GM19324 (cell line): ENCODE results near the gene OGFOD3.
"Not testable (repeated sequence)": the region's sequence is repeated elsewhere in the genome, so short reads cannot be mapped to it uniquely, and the experiment has no call there.

Source experiments
- ATAC-seq: cut with Tn5 transposase; IDR thresholded peaks from one replicate; pipeline ENCODE4 v1.9.1; 2021; ENCODE audit warnings: mild to moderate bottlenecking, moderate library complexity; ENCODE audit not compliant: unreplicated experiment, low FRiP score

Gene OGFOD3

GRCh38 chr17:82377924-82378740, 40.3 kb downstream of the OGFOD3 start:
- ATAC-seq: no peak

- ATAC-seq: not testable (repeated sequence)
Observed at GRCh38 chr17:82377294-82377693, 41.1 kb downstream of the OGFOD3 start.

DNA sequence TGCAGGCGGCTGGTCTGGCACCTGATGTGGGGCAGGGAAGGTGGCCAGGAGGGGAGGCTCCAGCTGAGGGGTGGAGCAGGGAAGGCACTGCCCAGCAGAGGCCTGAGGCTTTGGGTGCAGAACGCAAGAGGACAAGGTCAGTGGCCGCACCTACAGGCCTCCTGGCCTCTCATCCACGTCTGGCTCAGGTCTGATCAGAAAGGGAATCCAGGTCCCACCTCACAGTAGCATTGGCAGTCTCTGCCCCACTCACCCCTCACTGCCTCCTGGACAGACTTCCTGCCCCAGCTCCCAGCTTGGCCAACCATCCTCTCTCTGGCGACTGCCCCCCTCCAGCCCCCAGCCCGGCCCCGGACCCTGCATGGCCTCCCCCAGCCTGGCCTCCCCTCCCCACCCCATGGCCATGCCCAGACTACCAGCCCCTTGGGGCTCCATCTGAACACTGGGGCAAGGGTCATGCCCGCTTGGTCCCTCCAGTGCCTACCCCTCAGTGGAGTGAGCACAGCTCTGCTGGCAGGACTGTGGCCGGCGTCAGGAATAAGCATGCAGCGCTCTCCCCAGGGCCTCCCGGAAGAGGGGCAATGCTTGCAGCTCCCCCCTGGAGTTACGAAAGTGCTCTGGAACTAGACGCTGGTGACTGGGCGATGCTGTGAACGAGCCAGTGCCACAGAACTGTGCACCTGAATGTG, 42.2 kb downstream of the OGFOD3 start:
- no peak for ATAC-seq

DNA sequence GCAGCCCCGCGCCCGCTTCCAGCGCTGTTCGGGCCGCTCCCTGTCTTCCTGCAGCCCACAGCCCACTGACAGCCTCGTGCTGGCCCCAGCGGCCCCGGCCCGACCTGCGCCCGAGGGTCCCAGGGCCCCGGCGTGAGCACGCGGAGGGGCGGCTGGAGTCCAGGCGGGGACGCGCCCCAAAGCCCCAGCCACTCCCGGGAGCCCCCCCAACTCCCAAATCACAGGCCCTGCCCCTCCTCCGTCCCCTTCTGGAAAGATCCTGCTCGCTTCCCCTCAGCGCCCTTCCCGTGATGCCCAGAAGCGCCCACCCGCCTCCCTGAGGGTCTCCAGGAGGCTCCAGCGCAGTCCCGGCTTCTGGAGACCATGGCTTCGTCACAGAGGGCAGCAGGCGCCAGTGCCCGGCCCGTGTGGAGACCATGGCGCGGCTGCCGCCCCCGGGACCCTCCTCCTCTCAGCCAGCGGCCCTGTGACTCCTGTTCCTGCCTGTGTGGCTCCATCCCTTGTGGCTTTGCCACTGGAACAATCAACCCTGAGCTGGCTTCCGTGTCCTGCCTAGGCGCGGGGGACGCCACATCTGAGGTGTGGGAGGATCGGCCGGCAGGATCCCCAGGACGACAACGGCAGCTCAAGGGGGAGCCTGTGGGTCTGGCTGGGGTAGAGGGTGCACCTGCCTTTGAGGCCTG, 42.9 kb downstream of the OGFOD3 start:
- no peak for ATAC-seq

DNA sequence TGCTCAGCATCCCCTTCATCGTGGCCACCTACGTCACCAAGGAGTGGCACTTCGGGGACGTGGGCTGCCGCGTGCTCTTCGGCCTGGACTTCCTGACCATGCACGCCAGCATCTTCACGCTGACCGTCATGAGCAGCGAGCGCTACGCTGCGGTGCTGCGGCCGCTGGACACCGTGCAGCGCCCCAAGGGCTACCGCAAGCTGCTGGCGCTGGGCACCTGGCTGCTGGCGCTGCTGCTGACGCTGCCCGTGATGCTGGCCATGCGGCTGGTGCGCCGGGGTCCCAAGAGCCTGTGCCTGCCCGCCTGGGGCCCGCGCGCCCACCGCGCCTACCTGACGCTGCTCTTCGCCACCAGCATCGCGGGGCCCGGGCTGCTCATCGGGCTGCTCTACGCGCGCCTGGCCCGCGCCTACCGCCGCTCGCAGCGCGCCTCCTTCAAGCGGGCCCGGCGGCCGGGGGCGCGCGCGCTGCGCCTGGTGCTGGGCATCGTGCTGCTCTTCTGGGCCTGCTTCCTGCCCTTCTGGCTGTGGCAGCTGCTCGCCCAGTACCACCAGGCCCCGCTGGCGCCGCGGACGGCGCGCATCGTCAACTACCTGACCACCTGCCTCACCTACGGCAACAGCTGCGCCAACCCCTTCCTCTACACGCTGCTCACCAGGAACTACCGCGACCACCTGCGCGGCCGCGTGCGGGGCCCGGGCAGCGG, 43.6 kb downstream of the OGFOD3 start:
- no peak for ATAC-seq

- no peak for ATAC-seq
Observed at GRCh38 chr17:82373731-82374625, 44.4 kb downstream of the OGFOD3 start.

DNA sequence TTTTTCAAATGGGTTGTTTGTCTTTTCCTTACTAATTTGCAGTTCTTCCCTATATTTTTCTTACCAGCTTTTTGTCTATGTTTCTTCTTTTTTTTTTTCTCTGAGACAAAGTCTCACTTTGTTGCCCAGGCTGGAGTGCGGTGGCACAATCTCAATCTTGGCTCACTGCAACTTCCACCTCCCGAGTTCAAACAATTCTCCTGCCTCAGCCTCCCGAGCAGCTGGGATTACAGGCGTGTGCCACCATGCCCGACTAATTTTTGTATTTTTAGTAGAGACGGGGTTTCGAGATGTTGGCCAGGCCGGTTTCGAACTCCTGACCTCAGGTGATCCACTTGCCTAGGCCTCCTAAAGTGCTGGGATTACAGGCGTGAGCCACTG, 45.3 kb downstream of the OGFOD3 start:
- not testable (repeated sequence) for ATAC-seq

DNA sequence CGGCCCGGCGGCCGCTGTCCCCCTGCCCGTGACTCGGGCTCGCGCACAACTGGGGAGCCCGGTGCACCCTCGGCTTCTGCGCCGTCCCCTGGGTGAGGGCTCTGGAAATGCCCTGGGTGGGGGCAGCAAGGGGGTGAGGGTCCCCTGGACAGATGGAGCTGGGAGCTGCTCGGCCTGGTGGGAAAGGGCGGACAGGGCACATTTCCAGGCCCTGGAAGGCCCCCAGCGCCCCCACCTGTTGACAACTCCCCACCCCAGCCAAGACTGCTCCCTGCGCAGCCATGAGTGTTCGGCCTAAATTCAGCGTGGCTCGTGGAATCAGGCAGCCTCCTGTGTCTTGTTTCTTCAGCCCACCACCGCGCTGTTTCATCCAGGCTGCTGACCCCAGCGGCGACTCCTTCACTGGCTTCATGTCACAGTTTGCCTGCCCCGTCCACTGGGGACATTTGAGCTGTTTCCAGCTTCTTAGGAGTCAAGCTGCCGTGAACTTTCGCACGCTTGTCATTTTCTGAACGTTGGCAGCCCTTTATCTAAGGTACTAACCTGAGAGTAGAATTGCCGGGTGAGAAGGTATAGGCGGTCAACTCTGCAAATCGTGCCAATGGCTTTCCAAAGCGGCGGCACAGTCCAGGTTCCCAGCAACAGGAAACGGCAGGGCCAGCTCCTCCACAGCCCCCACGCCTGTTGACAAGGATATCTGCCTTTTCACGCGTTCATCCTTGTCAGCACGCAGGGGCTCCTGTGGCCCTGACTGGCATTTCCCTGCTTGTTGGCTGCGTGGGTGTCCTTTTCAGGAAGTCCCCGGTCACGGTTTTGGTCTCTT, 45.9 kb downstream of the OGFOD3 start:
- ATAC-seq: no peak

- ATAC-seq: no peak
Observed at GRCh38 chr17:82371333-82372248, 46.8 kb downstream of the OGFOD3 start, which contains the start of gene UTS2R. Gene UTS2R, plus strand, starts transcription at chr17:82371765. Its CDS starts 2,560 bp downstream, at chr17:82374325.

GRCh38 chr17:82370471-82371332, 47.7 kb downstream of the OGFOD3 start:
- no peak for ATAC-seq

DNA sequence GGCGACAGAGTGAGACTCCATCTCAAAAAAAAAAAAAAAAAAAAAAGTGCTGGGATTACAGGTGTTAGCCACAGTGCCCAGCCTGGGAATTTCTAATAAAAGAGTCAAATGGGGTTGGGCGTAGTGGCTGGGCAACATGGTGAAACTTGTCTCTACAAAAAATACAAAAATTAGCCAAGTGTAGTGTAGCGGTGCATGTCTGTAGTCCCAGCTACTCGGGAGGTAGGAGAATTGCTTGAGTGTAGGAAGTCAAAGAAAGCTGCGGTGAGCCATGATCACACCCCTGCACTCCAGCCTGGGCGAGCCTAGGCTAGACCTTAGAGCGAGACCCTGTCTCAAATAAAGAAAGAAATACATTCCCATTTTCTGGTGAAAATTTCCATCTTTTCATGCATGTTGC, 49.2 kb downstream of the OGFOD3 start:
- ATAC-seq: no peak

DNA sequence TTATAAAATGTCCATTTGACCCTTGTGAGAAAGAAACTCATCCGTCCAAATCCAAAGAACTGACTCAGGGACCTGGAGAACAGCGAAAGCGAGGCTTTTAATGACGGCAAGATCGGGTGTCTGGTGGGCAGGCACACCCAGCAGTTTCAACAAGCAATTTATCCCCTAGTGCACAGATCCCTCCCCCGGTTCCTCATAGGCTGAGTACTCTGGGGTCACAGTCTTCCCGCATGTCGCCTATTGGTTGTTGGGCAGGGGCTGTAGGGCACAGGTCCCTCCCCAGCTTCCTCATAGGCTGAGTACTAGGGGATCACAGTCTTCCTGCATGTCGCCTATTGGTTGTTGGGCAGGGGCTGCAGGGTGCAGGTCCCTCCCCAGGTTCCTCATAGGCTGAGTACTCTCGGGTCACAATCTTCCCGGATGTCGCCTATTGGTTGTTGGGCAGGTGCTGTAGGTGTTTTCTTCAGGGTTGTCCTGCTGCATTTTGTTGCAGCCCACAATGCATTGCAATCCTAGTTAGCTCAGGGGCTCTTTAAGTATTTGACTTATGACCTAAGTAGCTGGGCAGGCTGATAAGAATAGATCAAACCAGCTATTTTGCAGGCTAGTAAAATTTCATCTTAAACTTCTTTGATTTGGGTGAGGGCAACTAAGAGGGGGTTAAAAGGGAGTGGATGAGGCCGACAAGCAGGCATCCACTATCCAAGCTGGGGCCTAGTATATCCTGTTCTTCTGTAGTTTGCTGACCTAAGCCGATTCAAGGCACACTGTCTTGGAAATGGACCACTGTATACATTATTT, 50.5 kb downstream of the OGFOD3 start:
- ATAC-seq: no peak

GRCh38 chr17:82366749-82367148, 51.6 kb downstream of the OGFOD3 start:
- ATAC-seq: no peak

- no peak for ATAC-seq
Observed at GRCh38 chr17:82365606-82366295, 52.6 kb downstream of the OGFOD3 start.

- ATAC-seq: no peak
Observed at GRCh38 chr17:82361885-82362633, 56.3 kb downstream of the OGFOD3 start.
